ENCODE results near the gene SUSD1. TPM values are rescaled to one million over a fixed set of nuclear protein-coding genes. Genes with fewer than 3 reads are reported as not detected.

SUSD1 gene
- total RNA-seq, 1 experiment from 2014 or later, result 8.1 TPM

GRCh38 chr9:112031400-112031799 lies 143.7 kb downstream of the SUSD1 start:
- Histone ChIP-seq H2AK5ac (ENCODE audit: insufficient read length, low read length) (no peak overlapping the region), H2BK120ac (ENCODE audit: low read depth, low read length, poor library complexity, severe bottlenecking) (no peak overlapping the region), H3K4me2 (ENCODE audit: insufficient read depth, insufficient read length, low read length) (no peak overlapping the region), H3K27me3 (ENCODE audit: insufficient read depth, low read length) (no peaks in the 10 kb centered on the region), H4K20me1 (ENCODE audit: control insufficient read depth, insufficient read depth, insufficient read length) (no peaks in the 10 kb centered on the region), H3K56ac (ENCODE audit: insufficient read length, low read depth, low read length) (no peak overlapping the region), H3K79me2 (ENCODE audit: insufficient read depth, low read length) (no peaks in the 10 kb centered on the region), H3K79me1 (ENCODE audit: insufficient read depth, low read depth, low read length, poor library complexity, severe bottlenecking) (no peaks in the 10 kb centered on the region), H2AFZ (ENCODE audit: low read length) (no peak overlapping the region), H3T11ph (ENCODE audit: low read length) (no peak overlapping the region), H2BK5ac (ENCODE audit: insufficient read length, low read length) (no peak overlapping the region), H2BK20ac (ENCODE audit: low read depth, low read length, poor library complexity, severe bottlenecking) (no peak overlapping the region), H2BK15ac (ENCODE audit: low read depth, low read length) (no peak overlapping the region), H3K18ac (ENCODE audit: insufficient read length, low read depth, low read length) (no peak overlapping the region), H3K14ac (ENCODE audit: insufficient read depth, low read length) (no peak overlapping the region), H3K23ac (ENCODE audit: insufficient read length, low read depth, low read length) (no peak overlapping the region), H3K4me1 (ENCODE audit: insufficient read depth, low read length) (0 out of 2 replicates have a peak, but pooled peaks cover 3% of the 10 kb centered on the region), H3K4ac (ENCODE audit: low read depth, low read length) (no peak overlapping the region), H3K9me3 (ENCODE audit: control insufficient read depth, low read depth, low read length) (no peaks in the 10 kb centered on the region), H4K5ac (ENCODE audit: insufficient read length, low read depth, low read length) (no peak overlapping the region), H3K27ac (ENCODE audit: insufficient read length, low read depth, low read length) (no peak overlapping the region), H4K8ac (replicated peaks; ENCODE audit: insufficient read length, low read depth, low read length) (no peak overlapping the region), H4K91ac (ENCODE audit: insufficient read length, low read depth, low read length) (no peak overlapping the region), H2BK12ac (ENCODE audit: insufficient read length, low read depth, low read length) (no peak overlapping the region), H3K23me2 (ENCODE audit: insufficient read length, low read depth, low read length, poor library complexity, severe bottlenecking) (no peaks in the 10 kb centered on the region), H3K9ac (ENCODE audit: extremely low read depth, insufficient read length, low read length) (no peak overlapping the region)
- Mint-ChIP-seq H3K36me3 (ENCODE audit: insufficient read depth in 1 of 3, low read depth in 3 of 3) (no peaks in the 10 kb centered on the region), H3K27me3 (ENCODE audit: low read depth) (no peaks in the 10 kb centered on the region), H3K27ac (no peak overlapping the region), H3K9me3 (no peaks in the 10 kb centered on the region), H3K4me1 (peaks cover 8 to 14% of the 10 kb centered on the region in 2 experiments), H3K4me3 (no peak overlapping the region)
- no peak for DNase-seq
- no peak for TF ChIP-seq CTCF (conservative IDR thresholded peaks at IDR 0.05)
- no CpG with 5 or more reads among the region's 3 CpGs for WGBS (ENCODE audit: extremely low coverage, insufficient read length, low lambda C conversion rate)
